GM12874 (cell line): ENCODE results near the gene DST.

Experiments
- CTCF ChIP-seq: IDR thresholded peaks from 2 replicates; pipeline ENCODE4 v1.5.1; 2011; ENCODE audit warnings: low read depth, mild to moderate bottlenecking, control low read depth, low read length, moderate library complexity; ENCODE audit not compliant: insufficient read depth

Gene DST

GRCh38 chr6:56663344-56663743 is 20.7 kb upstream of the DST start:
- TF ChIP-seq CTCF: no peak

DNA sequence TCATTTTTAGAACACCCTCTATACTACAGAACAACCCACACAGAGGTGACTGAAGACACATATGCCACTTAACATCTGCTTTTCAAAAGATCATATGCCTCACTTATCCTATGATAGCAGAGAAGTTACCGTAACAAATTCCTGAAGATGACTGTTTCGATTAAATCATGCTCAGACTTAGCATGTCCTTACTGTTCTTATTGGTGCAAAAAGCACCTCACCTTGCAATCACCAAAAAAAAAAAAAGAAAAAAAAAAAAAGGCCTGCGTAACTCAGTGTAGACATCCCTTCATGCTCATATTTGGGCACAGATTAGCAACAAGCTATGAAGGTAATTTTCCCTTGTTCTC is 17.7 kb upstream of the DST start:
- TF ChIP-seq CTCF: no peak

GRCh38 chr6:56659721-56660380 is 17.2 kb upstream of the DST start:
- no peak for TF ChIP-seq CTCF

- TF ChIP-seq CTCF: no peak
Observed at GRCh38 chr6:56658326-56658725, 15.6 kb upstream of the DST start.

DNA sequence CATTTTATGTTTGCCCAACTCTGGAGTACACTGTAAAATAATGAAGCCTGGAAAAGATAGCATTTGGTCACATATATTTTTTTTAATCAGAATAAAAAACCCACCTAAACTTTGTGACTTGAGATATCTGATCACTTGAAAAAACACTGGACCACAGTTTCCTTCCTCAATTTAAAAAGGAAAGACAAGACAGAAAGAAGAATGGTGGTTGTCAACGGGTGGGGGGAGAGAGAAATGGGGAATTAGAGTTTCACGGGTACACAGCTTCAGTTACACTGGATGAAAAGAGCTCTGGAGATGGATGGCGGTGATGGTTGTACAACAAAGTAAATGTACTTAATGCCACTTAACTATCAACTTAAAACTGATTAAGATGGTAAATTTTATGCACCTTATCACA is 14.7 kb upstream of the DST start:
- TF ChIP-seq CTCF: no peak

- TF ChIP-seq CTCF: no peak
Observed at GRCh38 chr6:56656466-56656865, 13.8 kb upstream of the DST start.

DNA sequence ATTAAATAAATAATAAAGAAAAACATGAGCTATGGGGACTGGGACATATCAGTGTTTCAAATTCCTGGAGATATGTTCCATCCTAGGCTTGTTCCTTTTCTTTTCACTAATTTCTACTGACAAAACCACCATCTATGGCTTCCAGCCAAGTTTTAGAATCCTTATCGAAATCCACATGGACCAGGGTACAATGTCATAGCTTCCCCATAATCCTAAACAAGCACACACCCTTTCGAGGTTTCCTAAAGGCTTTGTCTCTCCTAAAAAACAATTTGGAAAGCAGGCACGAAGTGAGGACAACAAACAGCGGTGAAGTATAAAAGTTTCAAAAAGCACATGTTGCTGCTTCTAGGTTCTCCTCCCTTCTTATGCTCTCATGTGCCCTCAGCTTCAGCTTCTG is 13.3 kb upstream of the DST start:
- TF ChIP-seq CTCF: no peak

DNA sequence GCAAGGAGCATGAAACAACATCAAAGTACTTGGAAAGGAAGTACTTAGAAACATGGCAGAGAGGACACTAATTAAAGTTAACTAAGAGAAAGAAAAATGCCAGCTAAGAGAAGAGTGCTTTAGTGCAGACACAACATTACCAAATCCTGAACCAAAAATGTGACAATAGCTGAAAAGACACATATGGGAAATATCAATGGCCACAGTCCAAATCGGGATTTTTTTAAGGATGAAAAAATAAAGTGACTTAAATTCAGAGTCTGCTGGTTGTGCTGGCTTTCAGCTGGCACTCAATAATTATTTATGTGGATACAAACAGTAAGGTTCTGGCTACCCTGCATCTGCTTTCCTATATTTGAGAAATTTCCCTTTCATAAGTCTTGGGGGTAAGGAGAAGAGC is 12.6 kb upstream of the DST start:
- TF ChIP-seq CTCF: no peak
